Endothelial cell of umbilical vein (primary cell): Measurements from ENCODE around the gene NT5DC2. TPM values are rescaled to one million over a fixed set of nuclear protein-coding genes. Genes with fewer than 3 reads are reported as not detected.

Source experiments
- BruUV-seq: library from RNA; stranded (reverse); fragments of 400-500 nt; replicated peaks from 2 replicates; lab custom pipeline; 2021; lab: Mats Ljungman, UMichigan
- CTCF ChIA-PET: fragments of 300-600, 350-600 bp; sonication (Branson Sonifier 250); formaldehyde crosslinking; loops from one replicate; lab custom pipeline; 2021; ENCODE audit warnings: antibody characterized with exemption, inconsistent platforms; lab: Charles Lee
- POLR2A ChIA-PET: fragments of 300-600, 350-600 bp; sonication (Branson Sonifier 250); formaldehyde crosslinking; loops from one replicate; lab custom pipeline; 2021; ENCODE audit warnings: antibody characterized with exemption, inconsistent platforms; lab: Charles Lee
- DNase-seq: peaks from one replicate; pipeline ENCODE4 v3.0.0-alpha.2; 2011; ENCODE audit warnings: low read depth, low spot score
- FAIRE-seq: peaks from 2 replicates; lab custom pipeline; 2011; peaks lifted over from hg19 to GRCh38; lab: Jason Lieb, UNC
- H2AFZ ChIP-seq: 2 replicates; pipeline ENCODE4 v1.6.0; 2012; ENCODE audit warnings: low read depth, low read length, control low read depth, inconsistent platforms
- H3K27ac ChIP-seq: 2 replicates; pipeline ENCODE4 v1.5.1; 2011; ENCODE audit warnings: low read depth, mild to moderate bottlenecking, control low read depth, low read length, moderate library complexity; ENCODE audit not compliant: insufficient read depth
- H3K27me3 ChIP-seq, 2 experiments: 2 replicates each; pipeline versions ENCODE4 v1.6.0 to v1.6.1; 2011; ENCODE audit warnings: low read length in 2 of 2, mixed read lengths in 1 of 2; ENCODE audit not compliant: control insufficient read depth in 2 of 2, insufficient read depth in 2 of 2
- H3K36me3 ChIP-seq, 2 experiments: 2 replicates in 1 of 2; 3 replicates in 1 of 2; pipeline ENCODE4 v1.5.1; 2011; ENCODE audit warnings: low read length in 2 of 2, mild to moderate bottlenecking in 1 of 2, moderate library complexity in 1 of 2; ENCODE audit not compliant: control insufficient read depth in 2 of 2, insufficient read depth in 2 of 2; ENCODE audit errors: extremely low read depth in 1 of 2
- H3K4me1 ChIP-seq: 3 replicates; pipeline ENCODE4 v1.5.1; 2011; ENCODE audit warnings: mild to moderate bottlenecking, low read length; ENCODE audit not compliant: control insufficient read depth, insufficient read depth; ENCODE audit errors: extremely low read depth
- H3K4me2 ChIP-seq: 2 replicates; pipeline ENCODE4 v1.6.1; 2011; ENCODE audit warnings: low read length, control low read depth, mixed read lengths; ENCODE audit not compliant: insufficient read depth
- H3K4me3 ChIP-seq, 3 experiments: fragments of 200-600 bp in 1 of 3; sonication (generic), shearing (Covaris generic) in 1 of 3; replicated peaks in 1 of 3; 2 replicates each; pipeline ENCODE4 v1.5.1; 2011 to 2016; ENCODE audit warnings: control low read depth in 3 of 3, low read length in 3 of 3, mild to moderate bottlenecking in 2 of 3, inconsistent platforms in 1 of 3, low read depth in 1 of 3, moderate library complexity in 1 of 3; ENCODE audit not compliant: insufficient read depth in 1 of 3
- H3K79me2 ChIP-seq: 2 replicates; pipeline ENCODE4 v1.6.0; 2012; ENCODE audit warnings: low read length, inconsistent platforms; ENCODE audit not compliant: control insufficient read depth, insufficient read depth
- H3K9ac ChIP-seq: replicated peaks from 2 replicates; pipeline ENCODE3; 2011; ENCODE audit warnings: low read length, control low read depth; ENCODE audit not compliant: insufficient read depth; ENCODE audit errors: extremely low read depth
- H3K9me1 ChIP-seq: replicated peaks from 3 replicates; pipeline ENCODE4 v1.6.0; 2011; ENCODE audit warnings: mild to moderate bottlenecking, low read length; ENCODE audit not compliant: control insufficient read depth, insufficient read depth; ENCODE audit errors: extremely low read depth
- H3K9me3 ChIP-seq: replicated peaks from 2 replicates; pipeline ENCODE4 v1.5.1; 2012; ENCODE audit warnings: low read length, inconsistent platforms; ENCODE audit not compliant: control insufficient read depth, insufficient read depth
- H4K20me1 ChIP-seq: replicated peaks from 2 replicates; pipeline ENCODE3; 2011; ENCODE audit warnings: mild to moderate bottlenecking, low read length; ENCODE audit not compliant: control insufficient read depth, insufficient read depth; ENCODE audit errors: extremely low read depth
- CTCF ChIP-seq, 2 donors: IDR thresholded peaks; 1 replicate in 1 of 2; 2 replicates in 1 of 2; pipeline ENCODE4 v1.5.1; 2011; ENCODE audit warnings: low read length in 2 of 2, mild to moderate bottlenecking in 2 of 2, moderate library complexity in 2 of 2, control low read depth in 1 of 2, inconsistent platforms in 1 of 2, low read depth in 1 of 2; ENCODE audit not compliant: insufficient read depth in 1 of 2; ENCODE audit errors: extremely low read depth in 1 of 2
- EZH2 ChIP-seq: IDR thresholded peaks from 2 replicates; pipeline ENCODE4 v1.6.1; 2012; ENCODE audit warnings: borderline replicate concordance, low read depth, mild to moderate bottlenecking, moderate library complexity, low read length, inconsistent platforms; ENCODE audit not compliant: severe bottlenecking
- FOS ChIP-seq: IDR thresholded peaks from 2 replicates; pipeline ENCODE4 v1.6.1; 2011; ENCODE audit warnings: mild to moderate bottlenecking, low read length, moderate library complexity, borderline replicate concordance; ENCODE audit not compliant: insufficient read depth
- GATA2 ChIP-seq: IDR thresholded peaks from 2 replicates; pipeline ENCODE4 v1.7.0; 2011; ENCODE audit warnings: low read depth, mild to moderate bottlenecking, moderate library complexity, mixed read lengths, low read length; ENCODE audit not compliant: insufficient read length, insufficient read depth
- JUN ChIP-seq: IDR thresholded peaks from 2 replicates; pipeline ENCODE4 v1.6.1; 2011; ENCODE audit warnings: borderline replicate concordance, low read depth; ENCODE audit not compliant: insufficient read length, insufficient read depth
- MAX ChIP-seq: IDR thresholded peaks from 2 replicates; pipeline ENCODE4 v1.6.1; 2011; ENCODE audit not compliant: insufficient read depth, insufficient read length
- MYC ChIP-seq: IDR thresholded peaks from one replicate; pipeline ENCODE4 v1.6.1; 2011; ENCODE audit warnings: mild to moderate bottlenecking, low read depth, low read length
- POLR2A ChIP-seq: IDR thresholded peaks from 2 replicates; pipeline ENCODE4 v1.6.1; 2012; ENCODE audit warnings: low read depth, mild to moderate bottlenecking, control low read depth, low read length
- POLR2AphosphoS5 ChIP-seq: IDR thresholded peaks from 2 replicates; pipeline ENCODE4 v1.6.1; 2012; ENCODE audit warnings: low read depth, mild to moderate bottlenecking, control low read depth, low read length, moderate library complexity; ENCODE audit not compliant: insufficient read depth
- dilution Hi-C: fragments of 300-500 bp; cut with MboI; formaldehyde crosslinking; loops from one replicate; pipeline ENCODE4 v1.15.0; 2019; ENCODE audit warnings: low sequenced_read_pairs; ENCODE audit not compliant: extremely low pct_ligation_motif_present
- intact Hi-C: fragments of 100-400 bp; cut with micrococcal nuclease; formaldehyde crosslinking; loops from one replicate; pipeline ENCODE4 v1.10.0; 2022
- polyA plus RNA-seq, 4 experiments: library from polyadenylated mRNA; depleted of rRNA in 3 of 4; stranded (reverse) in 3 of 4; unstranded in 1 of 4; fragments of >200 nt; gene quantifications; 2 replicates each; pipeline versions ENCODE4 v1.2.1 to v1.2.3, GENCODE V29; 2011 to 2012; ENCODE audit warnings: missing spikeins in 1 of 4
- total RNA-seq: library from RNA; stranded (reverse); gene quantifications from 2 replicates; pipeline ENCODE4 v1.2.3, GENCODE V29; 2021

NT5DC2 gene
- total and polyA plus RNA-seq, 2 donors (not counting 3 experiments of a cell fraction or from before 2014, with no cell fraction given), result 298 to 402 TPM

- peak; percentile 15 for FAIRE-seq
- Histone ChIP-seq H3K9me1 (no peaks in the 10 kb centered on the region), H3K4me3 (no peak overlapping the region), H2AFZ (no peak overlapping the region), H3K4me1 (peaks cover 10% of the 10 kb centered on the region), H3K79me2 (peaks cover 3% of the 10 kb centered on the region), H3K9ac (no peak overlapping the region), H3K4me2 (no peak overlapping the region), H3K9me3 (no peaks in the 10 kb centered on the region), H4K20me1 (no peaks in the 10 kb centered on the region), H3K27me3 (no peaks in the 10 kb centered on the region), H3K27ac (no peak overlapping the region), H3K36me3 (peaks cover 28 to 85% of the 10 kb centered on the region in 2 experiments)
- DNase-seq, result no peak
- intact Hi-C loops, result loop anchor here (1.0 kb wide), 1 partner anchor 12 kb away; the partner anchor contains the start of gene STAB1
- no peak for TF ChIP-seq GATA2
- no peak for TF ChIP-seq MAX
- TF ChIP-seq EZH2, result no peak
- TF ChIP-seq POLR2AphosphoS5, result no peak
- TF ChIP-seq MYC, result no peak
- POLR2A ChIA-PET, result no interaction called here
- dilution Hi-C loops, result no loop called here
- CTCF ChIA-PET, result interaction anchor here (0.7 to 2.0 kb wide), 4 partner anchors 12 to 40 kb away, joined by 3 to 7 read pairs (median 4); partner anchors contain the start of gene STAB1
- BruUV-seq, result no TSS peak
These were observed 26.3 kb downstream of the NT5DC2 start for GRCh38 chr3:52507359-52507758.

- no TSS peak for BruUV-seq
- no peaks in the 10 kb centered on the region for H4K20me1 ChIP-seq
- no peaks in the 10 kb centered on the region for H3K27me3 ChIP-seq
- POLR2A ChIA-PET, result no interaction called here
- no peak overlapping the region for H3K4me2 ChIP-seq
- H3K9me3 ChIP-seq, result no peaks in the 10 kb centered on the region
- FAIRE-seq (no peak), DNase-seq (no peak)
- H3K79me2 ChIP-seq, result peaks cover 8% of the 10 kb centered on the region
- TF ChIP-seq POLR2A, result no peak
- TF ChIP-seq POLR2AphosphoS5, result no peak
- TF ChIP-seq EZH2, result no peak
- no peak for TF ChIP-seq GATA2
- TF ChIP-seq CTCF (IDR thresholded peaks at IDR 0.05; ENCODE audit: extremely low read depth in 1 of 2, insufficient read depth in 1 of 2, low read depth in 1 of 2, low read length in 2 of 2), result no peak
- TF ChIP-seq MAX, result no peak
- TF ChIP-seq JUN, result no peak
- no peak for TF ChIP-seq MYC
- no peak for TF ChIP-seq FOS
- peaks cover 28 to 83% of the 10 kb centered on the region in 2 experiments for H3K36me3 ChIP-seq
- H2AFZ ChIP-seq, result no peak overlapping the region
- H3K4me3 ChIP-seq, result no peak overlapping the region
- dilution Hi-C loops (no loop called here), intact Hi-C loops (no loop called here)
- CTCF ChIA-PET, result interaction anchor here (0.7 to 2.0 kb wide), 4 partner anchors 12 to 39 kb away, joined by 3 to 7 read pairs (median 4); partner anchors contain the start of gene STAB1
- H3K9me1 ChIP-seq, result no peaks in the 10 kb centered on the region
- peaks cover 10% of the 10 kb centered on the region for H3K4me1 ChIP-seq
- H3K9ac ChIP-seq, result no peak overlapping the region
- H3K27ac ChIP-seq, result no peak overlapping the region
These were observed 27.2 kb downstream of the NT5DC2 start for GRCh38 chr3:52506266-52506966.
